HPDE6-E6E7 (cell line): ENCODE measurements around the gene KLHL10.
A peak's percentile ranks its signal among the peaks of the same experiment; 100 is the strongest.
"Not testable (repeated sequence)": the region's sequence is repeated elsewhere in the genome, so short reads cannot be mapped to it uniquely, and the experiment has no call there.

Experiments
- DNase-seq: peaks from one replicate; pipeline ENCODE4 v3.0.0; 2011; ENCODE audit warnings: missing footprints; ENCODE audit errors: extremely low spot score

KLHL10 gene

GRCh38 chr17:41813152-41813680, 24.4 kb upstream of the KLHL10 start:
- no peak for DNase-seq

- DNase-seq = no peak
Measured at GRCh38 chr17:41813699-41814124, 23.9 kb upstream of the KLHL10 start.

- no peak for DNase-seq
Measured at GRCh38 chr17:41814195-41814594, 23.4 kb upstream of the KLHL10 start.

- DNase-seq = no peak
Measured at GRCh38 chr17:41816637-41817320, 20.8 kb upstream of the KLHL10 start.

- DNase-seq = no peak
Measured at GRCh38 chr17:41818024-41818423, 19.6 kb upstream of the KLHL10 start.

GRCh38 chr17:41821776-41822175, 15.8 kb upstream of the KLHL10 start:
- no peak for DNase-seq

- no peak for DNase-seq
Measured at GRCh38 chr17:41822216-41823140, 15.1 kb upstream of the KLHL10 start.

GRCh38 chr17:41823141-41823524, 14.5 kb upstream of the KLHL10 start:
- no peak for DNase-seq

- DNase-seq = no peak
Measured at GRCh38 chr17:41823580-41823979, 14.0 kb upstream of the KLHL10 start.

- DNase-seq = no peak
Measured at GRCh38 chr17:41824086-41824485, 13.5 kb upstream of the KLHL10 start.

GRCh38 chr17:41825175-41825845, 12.3 kb upstream of the KLHL10 start:
- DNase-seq = no peak

GRCh38 chr17:41829961-41830360, 7.7 kb upstream of the KLHL10 start:
- DNase-seq = not testable (repeated sequence)

GRCh38 chr17:41835214-41835799, 2.3 kb upstream of the KLHL10 start:
- no peak for DNase-seq

- peak; percentile 72 for DNase-seq
Measured at GRCh38 chr17:41835800-41836549, 1.6 kb upstream of the KLHL10 start, which contains the start of gene NT5C3B. TSS of gene NT5C3B (minus strand) at chr17:41836232. CDS start at chr17:41836193, 39 bp downstream.

GRCh38 chr17:41836550-41837196, 952 bp upstream of the KLHL10 start:
- no peak for DNase-seq

- not testable (repeated sequence) for DNase-seq
Measured at GRCh38 chr17:41839448-41839847, 1.8 kb downstream of the KLHL10 start.

- not testable (repeated sequence) for DNase-seq
Measured at GRCh38 chr17:41840781-41841180, 3.2 kb downstream of the KLHL10 start.

- no peak for DNase-seq
Measured at GRCh38 chr17:41844971-41845370, 7.3 kb downstream of the KLHL10 start.

GRCh38 chr17:41848788-41849187, 11.2 kb downstream of the KLHL10 start:
- no peak for DNase-seq

GRCh38 chr17:41849251-41849990, 11.8 kb downstream of the KLHL10 start:
- no peak for DNase-seq
